Activated CD8-positive, alpha-beta memory T cell treated with anti-CD3 and anti-CD28 coated beads for 48 hours (primary cell): ENCODE measurements around the gene EGFR.

Experiments used
- DNase-seq, 3 experiments: peaks; one replicate each; pipeline ENCODE4 v3.0.0-alpha.2; 2020; ENCODE audit warnings: low read depth in 2 of 3, low spot score in 2 of 3

EGFR gene

DNA sequence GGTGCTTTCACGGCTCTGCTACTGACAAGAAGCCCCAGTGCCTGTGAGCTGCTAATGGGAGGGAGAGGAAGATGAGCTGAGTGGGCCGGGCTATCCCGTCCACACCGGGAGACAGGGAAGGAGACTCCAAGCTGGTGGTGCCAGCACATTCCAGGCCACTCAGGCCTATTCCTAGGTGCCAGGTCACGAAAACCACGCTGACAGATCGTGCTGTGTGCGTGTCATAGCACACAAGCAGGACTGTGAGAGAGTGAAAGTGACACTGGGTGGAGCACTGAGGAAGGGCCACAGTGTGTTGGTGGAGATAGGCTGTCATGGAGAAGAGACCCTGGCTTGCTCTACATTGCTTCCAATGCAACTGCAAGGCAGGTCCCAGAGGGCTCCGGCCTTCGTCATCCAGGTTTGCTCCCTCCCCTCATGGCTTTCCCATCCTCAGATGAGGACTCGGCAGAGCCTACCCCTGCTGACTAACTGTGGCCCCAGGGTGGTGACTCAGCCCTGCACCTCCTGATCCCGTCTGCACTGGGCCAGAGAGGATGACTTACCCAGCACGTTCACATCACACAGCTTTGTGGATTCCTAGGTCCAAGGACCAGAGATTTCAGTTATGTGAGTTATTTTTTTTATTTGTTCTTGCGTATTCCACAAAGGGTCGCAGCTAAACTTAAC, 167.3 kb downstream of the EGFR start:
- no peak for DNase-seq

DNA sequence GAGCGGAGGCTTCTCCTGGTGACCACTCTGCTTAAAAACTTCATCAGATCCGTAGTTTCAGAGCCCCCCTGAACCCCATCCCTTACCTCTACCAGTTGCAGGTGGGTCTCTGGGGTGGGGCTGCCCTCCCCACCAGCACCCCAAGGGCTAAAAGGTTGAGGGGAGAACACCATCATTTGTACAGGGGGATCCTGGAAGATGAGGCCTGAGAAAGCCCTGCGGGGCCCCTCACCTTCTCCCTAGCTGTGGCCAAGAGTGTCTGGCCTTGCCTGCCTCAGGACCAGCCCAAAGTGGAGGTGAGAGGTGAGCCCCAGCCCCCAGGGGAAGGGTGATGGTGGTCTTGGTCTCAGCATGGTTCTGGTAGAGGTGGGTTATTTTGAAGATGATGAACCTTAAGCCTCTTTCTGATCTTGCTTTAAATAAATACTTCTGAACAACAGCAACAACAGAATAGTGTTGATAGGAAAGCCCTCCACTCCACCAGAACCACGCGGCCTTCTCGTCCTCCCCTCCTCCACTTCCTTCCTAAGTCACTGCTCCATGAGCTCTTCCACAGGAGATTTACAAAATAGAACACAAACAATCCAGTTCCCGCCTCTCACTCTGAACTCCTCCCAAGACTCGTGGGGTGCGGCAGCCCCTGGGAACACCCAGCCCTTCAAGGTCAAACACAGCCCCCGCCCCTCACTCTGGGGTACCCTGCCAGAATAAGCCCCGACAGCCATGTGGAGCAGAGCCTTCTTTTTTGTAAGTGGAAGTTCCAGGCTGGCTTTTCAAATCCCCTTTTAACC, 169.1 kb downstream of the EGFR start:
- DNase-seq, result no peak

DNA sequence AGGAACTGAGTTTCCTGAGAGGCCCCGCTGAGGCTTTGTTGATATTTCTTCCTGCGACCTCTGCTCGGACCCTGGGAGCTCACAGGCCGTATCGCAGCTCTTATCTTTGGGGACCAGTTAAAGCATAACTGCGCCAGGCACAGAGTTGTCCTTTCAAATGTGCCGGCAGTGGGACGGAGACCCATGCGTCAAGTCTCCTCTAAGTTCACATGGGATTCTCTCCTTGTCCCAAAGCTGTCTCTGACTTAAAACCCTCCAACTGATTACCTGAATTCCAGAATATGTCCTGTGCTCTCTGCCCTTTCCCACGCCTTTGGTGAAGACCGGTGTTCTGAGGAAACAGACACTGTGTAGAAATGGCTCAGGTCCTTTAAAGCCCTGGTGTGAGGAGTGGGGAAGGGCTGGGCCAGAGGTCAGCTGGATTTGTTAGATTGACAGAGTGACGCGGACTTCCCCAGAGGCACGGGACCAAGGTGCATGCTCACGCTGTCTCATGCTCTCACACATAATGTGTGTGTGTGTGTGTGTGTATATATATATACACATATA, 169.8 kb downstream of the EGFR start:
- no peak for DNase-seq

DNA sequence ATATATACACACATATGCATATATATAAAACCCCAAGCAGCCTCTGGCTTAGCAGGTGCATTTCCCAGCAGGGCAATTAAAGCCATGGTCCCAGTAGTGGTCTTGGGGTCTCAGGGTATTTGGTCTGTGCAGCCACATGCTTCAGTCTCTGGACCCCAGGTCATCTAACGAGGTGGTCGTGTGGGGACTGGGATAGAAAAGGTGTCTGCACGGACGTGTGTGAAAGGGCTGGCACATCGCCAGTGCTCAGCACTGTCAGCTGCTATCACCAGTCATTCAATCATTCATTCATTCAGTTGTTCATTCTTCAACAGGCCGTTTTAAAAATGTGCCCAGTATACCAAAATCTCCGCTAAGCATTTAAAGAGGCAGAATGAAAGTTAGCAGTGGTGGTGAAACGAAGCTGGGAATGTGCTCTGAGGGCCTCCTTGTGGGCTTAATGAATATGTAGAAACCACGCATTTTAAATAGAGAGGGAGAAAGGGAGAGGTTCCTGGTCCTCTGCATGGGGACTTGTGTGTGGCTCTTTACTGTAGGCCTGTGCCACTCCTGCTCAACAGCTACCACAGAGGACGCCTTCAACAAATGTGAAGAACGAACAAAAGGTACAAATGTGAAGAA, 170.4 kb downstream of the EGFR start:
- no peak for DNase-seq

DNA sequence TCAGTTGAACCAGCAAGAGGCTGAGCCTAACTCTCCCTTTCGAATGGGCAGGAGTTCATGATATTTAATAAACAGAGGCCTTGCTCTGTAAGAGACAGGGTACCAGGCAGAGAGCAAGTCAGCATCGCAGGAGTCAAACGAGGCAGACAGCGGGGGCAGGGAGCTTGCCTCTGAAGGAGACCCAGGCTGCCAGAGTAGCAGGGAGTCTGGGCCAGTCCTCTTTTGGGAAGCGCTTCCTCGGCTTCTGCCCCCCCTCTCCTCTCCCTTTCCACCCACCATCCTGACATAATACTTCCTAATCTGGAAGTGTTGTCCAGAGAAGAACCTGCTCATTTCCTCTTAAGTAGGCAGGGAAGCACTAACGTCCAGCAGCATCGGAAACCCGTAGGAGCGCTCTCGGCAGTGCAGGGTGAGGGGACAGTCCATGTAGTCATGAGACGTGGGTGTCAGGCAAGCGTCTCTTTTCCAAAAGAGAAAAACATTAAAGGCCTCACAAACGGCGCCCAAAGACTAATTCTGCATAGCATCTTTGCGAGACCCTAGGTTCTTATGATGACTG, 171.1 kb downstream of the EGFR start:
- no peak for DNase-seq

DNA sequence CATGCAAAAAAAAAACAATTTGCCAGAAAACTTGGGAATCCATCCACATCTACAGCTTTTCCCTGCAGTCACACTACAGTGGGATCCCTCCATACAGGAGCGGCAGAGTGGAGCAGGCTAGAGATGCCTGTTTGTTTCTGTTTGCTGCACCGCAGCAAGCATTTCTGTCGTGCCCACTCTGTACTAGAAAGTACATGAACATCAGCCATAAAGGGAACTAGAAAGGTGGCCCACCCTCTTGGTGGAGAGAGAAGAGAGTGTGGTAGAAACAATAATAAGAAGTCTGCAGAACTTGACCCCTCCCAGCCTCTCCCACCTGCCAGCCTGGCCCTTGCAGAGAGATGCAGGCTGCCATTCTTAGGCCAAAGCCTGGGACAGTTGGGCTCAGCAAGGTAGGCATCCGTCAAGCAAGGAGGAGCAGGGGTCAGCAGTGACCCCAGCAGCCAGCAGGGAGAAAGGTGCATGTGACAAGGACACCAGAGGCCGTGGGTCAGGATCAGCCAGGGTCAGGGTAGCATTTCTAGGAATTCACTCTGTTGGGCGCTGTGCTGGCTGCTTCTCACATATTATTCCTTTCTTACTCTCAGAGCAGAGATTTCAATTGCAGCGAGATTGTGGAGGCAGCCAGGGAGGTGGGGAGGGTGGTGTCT, 171.8 kb downstream of the EGFR start:
- DNase-seq, result no peak

DNA sequence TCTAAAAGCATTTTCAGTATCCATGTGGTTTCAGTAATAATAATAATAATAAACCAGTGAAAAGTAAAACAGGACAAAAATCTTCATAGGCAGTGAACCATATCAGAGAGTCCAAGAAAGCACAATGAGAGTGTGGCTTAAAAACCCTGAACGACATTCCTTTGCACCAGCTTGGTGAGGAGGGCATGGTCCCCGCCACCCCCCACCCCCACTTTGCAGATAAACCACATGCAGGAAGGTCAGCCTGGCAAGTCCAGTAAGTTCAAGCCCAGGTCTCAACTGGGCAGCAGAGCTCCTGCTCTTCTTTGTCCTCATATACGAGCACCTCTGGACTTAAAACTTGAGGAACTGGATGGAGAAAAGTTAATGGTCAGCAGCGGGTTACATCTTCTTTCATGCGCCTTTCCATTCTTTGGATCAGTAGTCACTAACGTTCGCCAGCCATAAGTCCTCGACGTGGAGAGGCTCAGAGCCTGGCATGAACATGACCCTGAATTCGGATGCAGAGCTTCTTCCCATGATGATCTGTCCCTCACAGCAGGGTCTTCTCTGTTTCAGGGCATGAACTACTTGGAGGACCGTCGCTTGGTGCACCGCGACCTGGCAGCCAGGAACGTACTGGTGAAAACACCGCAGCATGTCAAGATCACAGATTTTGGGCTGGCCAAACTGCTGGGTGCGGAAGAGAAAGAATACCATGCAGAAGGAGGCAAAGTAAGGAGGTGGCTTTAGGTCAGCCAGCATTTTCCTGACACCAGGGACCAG, 172.5 kb downstream of the EGFR start:
- no peak for DNase-seq

DNA sequence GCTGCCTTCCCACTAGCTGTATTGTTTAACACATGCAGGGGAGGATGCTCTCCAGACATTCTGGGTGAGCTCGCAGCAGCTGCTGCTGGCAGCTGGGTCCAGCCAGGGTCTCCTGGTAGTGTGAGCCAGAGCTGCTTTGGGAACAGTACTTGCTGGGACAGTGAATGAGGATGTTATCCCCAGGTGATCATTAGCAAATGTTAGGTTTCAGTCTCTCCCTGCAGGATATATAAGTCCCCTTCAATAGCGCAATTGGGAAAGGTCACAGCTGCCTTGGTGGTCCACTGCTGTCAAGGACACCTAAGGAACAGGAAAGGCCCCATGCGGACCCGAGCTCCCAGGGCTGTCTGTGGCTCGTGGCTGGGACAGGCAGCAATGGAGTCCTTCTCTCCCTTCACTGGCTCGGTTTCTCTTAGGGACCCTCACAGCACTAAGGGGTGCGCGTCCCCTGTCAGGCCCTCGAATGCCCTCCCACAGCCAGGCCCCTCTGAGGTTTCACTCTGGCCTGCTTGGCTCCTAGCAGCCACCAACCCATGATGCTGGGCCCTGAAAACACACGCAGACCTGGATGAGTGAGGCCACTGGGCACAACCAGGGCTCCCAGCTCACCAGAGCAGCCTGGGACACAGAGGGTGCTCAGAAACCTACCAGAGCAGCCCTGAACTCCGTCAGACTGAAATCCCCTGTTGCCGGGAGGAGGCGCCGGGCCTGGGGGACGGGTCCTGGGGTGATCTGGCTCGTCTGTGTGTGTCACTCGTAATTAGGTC, 173.3 kb downstream of the EGFR start:
- no peak for DNase-seq

DNA sequence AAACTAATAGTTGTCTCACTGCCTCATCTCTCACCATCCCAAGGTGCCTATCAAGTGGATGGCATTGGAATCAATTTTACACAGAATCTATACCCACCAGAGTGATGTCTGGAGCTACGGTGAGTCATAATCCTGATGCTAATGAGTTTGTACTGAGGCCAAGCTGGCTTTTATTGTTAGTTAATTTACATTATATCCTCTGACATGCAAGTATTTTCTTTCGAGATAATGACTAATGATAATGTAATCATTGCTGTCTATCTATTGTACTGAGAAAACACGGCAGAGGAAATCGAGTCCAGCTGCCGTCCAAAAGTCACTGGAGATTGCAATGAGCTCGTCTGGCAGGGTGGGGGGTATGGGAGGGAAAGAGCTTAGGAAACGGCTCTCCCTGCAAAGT, 173.9 kb downstream of the EGFR start:
- no peak for DNase-seq

DNA sequence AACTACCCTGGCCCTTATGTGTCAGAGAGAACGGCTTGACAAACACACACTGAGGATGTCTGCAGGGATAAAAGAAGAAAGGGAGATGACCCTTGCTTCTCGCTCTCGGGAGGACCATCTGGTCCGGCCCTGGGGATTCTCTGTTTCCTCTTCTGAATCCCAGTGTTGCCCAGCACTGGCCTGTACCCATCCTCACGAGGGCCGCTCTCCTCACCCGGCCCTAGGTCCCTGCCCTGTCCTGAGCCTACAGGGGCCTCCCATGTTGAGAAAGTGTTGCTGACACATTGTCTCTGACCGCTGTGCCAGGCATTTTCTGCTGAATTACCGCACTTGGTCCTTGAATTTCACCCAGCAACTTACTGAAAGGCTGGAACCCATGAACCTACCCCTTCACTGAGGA, 174.4 kb downstream of the EGFR start:
- no peak for DNase-seq

DNA sequence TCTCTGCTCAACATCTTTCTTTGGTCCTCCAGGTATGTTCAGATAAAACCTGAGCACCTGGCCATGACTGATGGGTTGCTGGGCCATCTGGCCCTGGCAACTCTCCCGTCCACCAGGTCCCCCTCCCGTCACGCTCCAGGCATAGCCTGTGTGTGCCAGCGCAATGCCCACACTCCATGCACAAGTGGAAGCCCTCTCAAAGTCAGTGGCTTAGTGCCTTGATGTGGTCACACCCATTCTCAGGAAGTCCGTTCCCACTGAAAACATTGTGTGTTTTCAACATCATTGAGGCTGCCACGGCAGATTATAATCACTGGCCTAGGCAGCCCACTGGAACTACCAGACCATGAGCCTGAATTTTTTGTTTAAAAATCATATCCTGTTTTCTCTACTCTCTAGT, 175.7 kb downstream of the EGFR start:
- DNase-seq, result no peak

DNA sequence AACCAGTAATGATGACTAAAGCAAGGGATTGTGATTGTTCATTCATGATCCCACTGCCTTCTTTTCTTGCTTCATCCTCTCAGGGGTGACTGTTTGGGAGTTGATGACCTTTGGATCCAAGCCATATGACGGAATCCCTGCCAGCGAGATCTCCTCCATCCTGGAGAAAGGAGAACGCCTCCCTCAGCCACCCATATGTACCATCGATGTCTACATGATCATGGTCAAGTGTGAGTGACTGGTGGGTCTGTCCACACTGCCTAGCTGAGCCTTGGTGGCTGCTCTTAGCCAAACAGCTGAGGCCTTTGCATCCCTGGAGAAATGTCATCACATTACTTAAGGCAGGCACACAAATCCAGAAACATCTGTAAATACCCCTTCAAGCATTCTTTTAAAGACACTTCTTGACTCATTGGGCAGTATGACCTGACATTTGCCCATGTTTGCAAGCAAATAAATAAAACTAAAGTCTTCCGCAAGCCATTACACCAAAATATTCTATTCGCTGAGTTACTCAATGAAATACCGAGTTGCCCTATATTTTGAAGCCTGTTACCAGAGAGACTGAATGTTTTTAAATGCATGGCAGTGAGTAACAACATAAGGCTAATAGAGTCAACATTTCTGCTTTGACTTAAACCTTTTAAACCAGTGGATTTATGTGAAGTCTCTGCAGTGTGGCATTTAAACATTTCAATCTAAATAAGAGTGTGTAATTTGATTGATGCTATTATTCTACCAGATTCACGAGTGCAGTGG, 180.0 kb downstream of the EGFR start:
- no peak for DNase-seq

DNA sequence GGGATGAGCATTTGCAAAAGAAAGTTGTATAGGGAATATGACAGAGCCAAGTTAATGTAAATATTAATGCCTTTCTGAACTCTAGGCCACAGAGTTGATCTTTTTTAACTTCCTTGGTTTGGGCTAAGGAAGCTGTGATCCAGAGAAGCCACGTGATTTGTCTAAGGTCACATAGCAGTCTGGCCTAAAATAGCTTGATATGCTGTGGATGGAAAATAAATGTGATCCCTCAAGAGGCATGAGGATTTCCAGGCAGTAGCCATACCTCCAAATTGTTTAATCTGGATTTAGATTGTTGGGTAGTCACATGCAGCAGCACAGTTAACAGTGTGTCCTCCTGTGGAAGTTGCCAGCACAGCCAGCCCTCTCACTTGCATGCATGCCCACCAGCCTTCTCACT, 180.6 kb downstream of the EGFR start:
- DNase-seq, result no peak

DNA sequence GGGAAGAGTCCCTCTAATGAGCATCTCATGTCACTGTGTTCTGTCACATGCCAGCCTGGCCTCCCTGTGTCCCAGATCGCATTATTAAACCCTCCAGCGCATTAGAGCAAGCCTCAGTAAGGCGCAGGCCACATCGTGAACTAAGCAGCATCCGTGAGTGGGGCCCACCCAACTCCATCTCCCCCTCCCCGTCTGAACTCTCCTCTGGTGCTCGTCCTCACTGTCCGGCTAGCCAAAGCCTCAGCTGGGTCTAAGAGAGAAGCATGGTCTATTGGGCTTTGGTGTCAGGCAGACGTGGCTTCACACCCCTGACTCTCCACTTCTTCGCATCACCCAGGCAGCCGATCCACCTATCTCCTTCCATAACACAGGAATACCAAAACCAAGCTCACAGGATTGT, 181.6 kb downstream of the EGFR start:
- no peak for DNase-seq

DNA sequence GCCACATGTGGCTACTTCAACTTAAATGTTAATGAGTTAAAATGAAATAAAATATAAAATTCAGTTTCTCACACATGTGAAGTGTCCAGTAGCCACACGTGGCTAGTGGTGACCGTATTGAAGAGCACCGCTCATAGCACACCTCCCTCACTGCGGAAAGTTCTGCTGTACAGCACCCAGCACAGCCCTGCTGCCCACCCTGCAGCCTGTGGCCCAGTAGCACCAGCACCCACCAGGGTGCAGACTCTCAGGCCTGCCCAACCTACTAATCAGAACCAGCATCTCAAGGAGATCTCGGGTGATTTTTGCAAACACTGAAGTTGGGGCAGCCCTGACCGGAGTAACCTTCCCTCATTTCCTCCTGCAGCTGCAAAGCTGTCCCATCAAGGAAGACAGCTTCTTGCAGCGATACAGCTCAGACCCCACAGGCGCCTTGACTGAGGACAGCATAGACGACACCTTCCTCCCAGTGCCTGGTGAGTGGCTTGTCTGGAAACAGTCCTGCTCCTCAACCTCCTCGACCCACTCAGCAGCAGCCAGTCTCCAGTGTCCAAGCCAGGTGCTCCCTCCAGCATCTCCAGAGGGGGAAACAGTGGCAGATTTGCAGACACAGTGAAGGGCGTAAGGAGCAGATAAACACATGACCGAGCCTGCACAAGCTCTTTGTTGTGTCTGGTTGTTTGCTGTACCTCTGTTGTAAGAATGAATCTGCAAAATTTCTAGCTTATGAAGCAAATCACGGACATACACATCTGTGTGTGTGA, 183.5 kb downstream of the EGFR start:
- no peak for DNase-seq

DNA sequence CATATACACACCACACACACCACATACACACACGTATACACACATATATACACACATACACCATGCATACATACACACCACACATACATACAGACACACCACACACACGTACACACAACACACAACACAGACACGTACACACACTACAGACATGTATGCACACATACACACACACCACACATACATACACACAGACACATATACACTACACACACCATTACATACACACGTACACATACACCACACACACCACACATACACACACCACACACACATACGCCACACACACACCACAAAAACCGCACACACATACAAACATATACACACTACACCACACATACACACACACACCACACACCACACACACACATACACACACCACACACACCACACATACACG, 184.5 kb downstream of the EGFR start:
- no peak for DNase-seq

DNA sequence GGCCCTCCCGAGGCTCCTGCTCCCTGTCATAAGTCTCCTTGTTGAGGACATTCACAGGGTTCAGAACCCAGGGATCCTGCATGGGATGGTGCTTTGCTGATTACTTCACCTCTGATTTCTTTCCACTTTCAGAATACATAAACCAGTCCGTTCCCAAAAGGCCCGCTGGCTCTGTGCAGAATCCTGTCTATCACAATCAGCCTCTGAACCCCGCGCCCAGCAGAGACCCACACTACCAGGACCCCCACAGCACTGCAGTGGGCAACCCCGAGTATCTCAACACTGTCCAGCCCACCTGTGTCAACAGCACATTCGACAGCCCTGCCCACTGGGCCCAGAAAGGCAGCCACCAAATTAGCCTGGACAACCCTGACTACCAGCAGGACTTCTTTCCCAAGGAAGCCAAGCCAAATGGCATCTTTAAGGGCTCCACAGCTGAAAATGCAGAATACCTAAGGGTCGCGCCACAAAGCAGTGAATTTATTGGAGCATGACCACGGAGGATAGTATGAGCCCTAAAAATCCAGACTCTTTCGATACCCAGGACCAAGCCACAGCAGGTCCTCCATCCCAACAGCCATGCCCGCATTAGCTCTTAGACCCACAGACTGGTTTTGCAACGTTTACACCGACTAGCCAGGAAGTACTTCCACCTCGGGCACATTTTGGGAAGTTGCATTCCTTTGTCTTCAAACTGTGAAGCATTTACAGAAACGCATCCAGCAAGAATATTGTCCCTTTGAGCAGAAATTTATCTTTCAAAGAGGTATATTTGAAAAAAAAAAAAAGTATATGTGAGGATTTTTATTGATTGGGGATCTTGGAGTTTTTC, 186.5 kb downstream of the EGFR start:
- no peak for DNase-seq
